CD4-positive, alpha-beta T cell treated with Interleukin-6 at 100 ng/mL for 8 hours (primary cell): ENCODE data around the gene TRAM1L1.

ENCODE experiments used
- DNase-seq: peaks from one replicate; pipeline ENCODE4 v3.0.0-alpha.2; 2020; ENCODE audit warnings: mixed read lengths, low spot score

Gene TRAM1L1

GRCh38 chr4:117084866-117085701, at the start of gene TRAM1L1:
Gene TRAM1L1, minus strand, starts transcription at chr4:117085576. Its CDS starts 183 bp downstream, at chr4:117085393.
- DNase-seq, result no peak

- no peak for DNase-seq
These were observed 49.0 kb upstream of the TRAM1L1 start for GRCh38 chr4:117134386-117134785.

GRCh38 chr4:117096886-117097285, 11.5 kb upstream of the TRAM1L1 start:
- DNase-seq, result no peak

- no peak for DNase-seq
These were observed 11.1 kb upstream of the TRAM1L1 start for GRCh38 chr4:117096462-117096861.

GRCh38 chr4:117093571-117093970, 8.2 kb upstream of the TRAM1L1 start:
- no peak for DNase-seq

- no peak for DNase-seq
These were observed 7.6 kb downstream of the TRAM1L1 start for GRCh38 chr4:117077760-117078159.

- DNase-seq, result no peak
These were observed 17.3 kb downstream of the TRAM1L1 start for GRCh38 chr4:117068120-117068519.

GRCh38 chr4:117063961-117064696, 21.2 kb downstream of the TRAM1L1 start:
- no peak for DNase-seq

- no peak for DNase-seq
These were observed 42.4 kb downstream of the TRAM1L1 start for GRCh38 chr4:117042962-117043361.
